Neural cell (in vitro differentiated cells): ENCODE results near the gene TBC1D22B. TPM values are rescaled to one million over a fixed set of nuclear protein-coding genes. Genes with fewer than 3 reads are reported as not detected.

Experiments
- H2AFZ ChIP-seq: fragments of 200-600, 300-800 bp; sonication (generic), shearing (Covaris generic); 2 replicates; pipeline ENCODE4 v1.6.0; 2014; ENCODE audit warnings: low read depth, mild to moderate bottlenecking, antibody characterized with exemption, low read length, moderate library complexity
- H3F3A ChIP-seq: fragments of 200-600 bp; shearing (Covaris generic); 2 replicates; pipeline ENCODE4 v1.6.1; 2016; ENCODE audit warnings: mild to moderate bottlenecking, moderate library complexity, mixed read lengths, antibody characterized with exemption, low read length; ENCODE audit not compliant: insufficient read depth, poor library complexity, severe bottlenecking
- H3K27ac ChIP-seq: fragments of 200-600, 300-800 bp; sonication (generic), shearing (Covaris generic); 2 replicates; pipeline ENCODE4 v1.5.1; 2014; ENCODE audit warnings: mild to moderate bottlenecking, low read length, moderate library complexity
- H3K27me3 ChIP-seq: fragments of 300-800, 200-600 bp; sonication (generic), shearing (Covaris generic); 2 replicates; pipeline ENCODE4 v1.6.0; 2014; ENCODE audit warnings: mild to moderate bottlenecking, low read depth, low read length, moderate library complexity; ENCODE audit not compliant: insufficient read depth
- H3K36me3 ChIP-seq: fragments of 300-800, 200-600 bp; sonication (generic), shearing (Covaris generic); 2 replicates; pipeline ENCODE4 v1.5.1; 2014; ENCODE audit warnings: mild to moderate bottlenecking, antibody characterized with exemption, low read length, moderate library complexity; ENCODE audit not compliant: insufficient read depth
- H3K4me2 ChIP-seq: fragments of 300-800, 200-600 bp; sonication (generic), shearing (Covaris generic); 2 replicates; pipeline ENCODE4 v1.6.0; 2014; ENCODE audit warnings: mild to moderate bottlenecking, low read length
- H3K4me3 ChIP-seq: fragments of 300-800, 200-600 bp; sonication (generic), shearing (Covaris generic); 2 replicates; pipeline ENCODE4 v1.5.1; 2014; ENCODE audit warnings: mild to moderate bottlenecking, low read length, moderate library complexity
- H3K79me2 ChIP-seq: fragments of 200-600 bp; shearing (Covaris generic); replicated peaks from 2 replicates; pipeline ENCODE4 v1.6.0; 2014; ENCODE audit warnings: mild to moderate bottlenecking, low read length, moderate library complexity; ENCODE audit not compliant: insufficient read depth
- H3K9ac ChIP-seq: fragments of 300-800, 200-600 bp; sonication (generic), shearing (Covaris generic); 2 replicates; pipeline ENCODE4 v1.6.1; 2016; ENCODE audit warnings: mild to moderate bottlenecking, low read length, mixed read lengths
- H3K9me2 ChIP-seq: fragments of 200-600 bp; shearing (Covaris generic); 2 replicates; pipeline ENCODE4 v1.6.1; 2016; ENCODE audit warnings: mild to moderate bottlenecking, low read length, mixed read lengths; ENCODE audit not compliant: insufficient read depth
- H3K9me3 ChIP-seq: fragments of 200-600, 300-800 bp; sonication (generic), shearing (Covaris generic); 2 replicates; pipeline ENCODE4 v1.6.1; 2016; ENCODE audit warnings: mild to moderate bottlenecking, mixed run types, low read length, moderate library complexity, mixed read lengths
- H4K20me1 ChIP-seq: fragments of 200-600 bp; shearing (Covaris generic); 2 replicates; pipeline ENCODE4 v1.6.1; 2016; ENCODE audit warnings: mild to moderate bottlenecking, mixed run types; ENCODE audit not compliant: insufficient read depth
- EP300 ChIP-seq: fragments of 450-650 bp; conservative IDR thresholded peaks from 2 replicates; pipeline ENCODE4 v1.6.1; 2014; ENCODE audit warnings: antibody characterized with exemption, mild to moderate bottlenecking, moderate library complexity; ENCODE audit not compliant: poor library complexity, severe bottlenecking
- EZH2 ChIP-seq: fragments of 200-600, 300-800 bp; shearing (Covaris generic), sonication (generic); IDR thresholded peaks from 2 replicates; pipeline ENCODE4 v1.6.1; 2014; ENCODE audit warnings: antibody characterized with exemption, low read length, borderline replicate concordance, mild to moderate bottlenecking; ENCODE audit not compliant: insufficient read depth, poor library complexity, severe bottlenecking
- MXI1 ChIP-seq: fragments of 450-650 bp; conservative IDR thresholded peaks from 2 replicates; pipeline ENCODE4 v1.6.1; 2014; ENCODE audit warnings: antibody characterized with exemption, mild to moderate bottlenecking; ENCODE audit not compliant: poor library complexity, severe bottlenecking
- POLR2AphosphoS5 ChIP-seq: IDR thresholded peaks from 2 replicates; pipeline ENCODE4 v1.6.1; 2012
- RAD21 ChIP-seq: fragments of 450-650 bp; conservative IDR thresholded peaks from 2 replicates; pipeline ENCODE4 v1.6.1; 2014; ENCODE audit warnings: antibody characterized with exemption, mild to moderate bottlenecking, moderate library complexity
- SMC3 ChIP-seq: fragments of 450-650 bp; conservative IDR thresholded peaks from 2 replicates; pipeline ENCODE4 v1.6.1; 2014; ENCODE audit warnings: antibody characterized with exemption, mild to moderate bottlenecking, moderate library complexity; ENCODE audit not compliant: poor library complexity
- TAF1 ChIP-seq: IDR thresholded peaks from 2 replicates; pipeline ENCODE4 v1.6.1; 2012; ENCODE audit warnings: low read depth
- polyA plus RNA-seq: library from polyadenylated mRNA; depleted of rRNA; stranded (reverse); fragments of >200 nt; gene quantifications from 2 replicates; pipeline ENCODE4 v1.2.3, GENCODE V29; 2014
- TF ChIP-seq, protein P1 (sequence below): IDR thresholded peaks from 2 replicates; pipeline ENCODE4 v1.6.1; 2012; ENCODE audit warnings: borderline replicate concordance
- TF ChIP-seq, protein P2 (sequence below): fragments of 450-650 bp; IDR thresholded peaks from 2 replicates; pipeline ENCODE4 v1.5.1; 2014; ENCODE audit warnings: antibody characterized with exemption, mild to moderate bottlenecking, moderate library complexity; ENCODE audit not compliant: poor library complexity, severe bottlenecking

Gene TBC1D22B
- polyA plus RNA-seq, 1 donor from 2014 or later = 10.6 TPM

DNA sequence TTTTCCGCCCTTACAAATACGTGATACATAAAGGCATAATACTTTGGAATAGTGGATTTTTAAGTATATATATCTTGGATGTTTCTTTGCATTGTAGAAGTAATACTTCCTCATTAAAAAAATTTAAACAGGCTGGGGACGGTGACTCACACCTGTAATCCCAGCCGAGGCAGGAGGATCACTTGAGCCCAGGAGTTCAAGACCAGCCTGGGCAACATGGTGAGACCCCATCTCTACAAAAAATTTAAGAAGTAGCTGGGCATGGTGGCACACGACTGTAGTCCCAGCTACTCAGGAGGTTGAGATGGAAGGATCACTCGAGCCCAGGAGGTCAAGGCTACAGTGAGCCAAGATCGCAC lies 57.6 kb downstream of the TBC1D22B start:
- H3K36me3 ChIP-seq = peaks cover 6% of the 10 kb centered on the region

DNA sequence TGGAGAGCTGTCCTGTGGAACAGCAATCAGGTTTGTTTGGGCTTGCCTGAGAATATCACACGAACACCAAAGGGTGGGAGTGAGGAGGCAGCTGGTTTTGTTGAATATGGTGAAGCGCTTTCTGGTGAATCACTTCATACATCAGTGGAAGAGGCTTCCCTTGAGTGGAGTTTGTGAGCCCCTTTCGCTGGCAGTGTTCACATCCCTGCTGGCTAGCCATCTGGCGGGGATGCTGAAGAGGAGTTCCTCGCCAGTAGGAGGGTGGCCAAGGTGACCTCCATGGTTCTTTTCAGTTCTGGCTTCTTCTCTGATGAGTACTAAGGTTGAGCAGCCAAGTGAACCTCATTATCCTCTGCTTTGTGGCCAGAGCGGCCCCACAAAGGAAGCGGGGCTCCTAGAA lies 58.5 kb downstream of the TBC1D22B start:
- no peak overlapping the region for H3K4me2 ChIP-seq
- no peak overlapping the region for H3K4me3 ChIP-seq
- H3K27ac ChIP-seq = no peak overlapping the region
- H3K9me2 ChIP-seq = no peaks in the 10 kb centered on the region
- H3K9me3 ChIP-seq = no peaks in the 10 kb centered on the region
- H4K20me1 ChIP-seq = no peaks in the 10 kb centered on the region
- no peaks in the 10 kb centered on the region for H3K79me2 ChIP-seq
- no peaks in the 10 kb centered on the region for H3F3A ChIP-seq
- no peak overlapping the region for H2AFZ ChIP-seq
- H3K27me3 ChIP-seq = no peaks in the 10 kb centered on the region
- H3K9ac ChIP-seq = no peak overlapping the region
- TF ChIP-seq TAF1 (no peak), RAD21 (no peak), SMC3 (no peak)
- TF ChIP-seq, protein P1, sequence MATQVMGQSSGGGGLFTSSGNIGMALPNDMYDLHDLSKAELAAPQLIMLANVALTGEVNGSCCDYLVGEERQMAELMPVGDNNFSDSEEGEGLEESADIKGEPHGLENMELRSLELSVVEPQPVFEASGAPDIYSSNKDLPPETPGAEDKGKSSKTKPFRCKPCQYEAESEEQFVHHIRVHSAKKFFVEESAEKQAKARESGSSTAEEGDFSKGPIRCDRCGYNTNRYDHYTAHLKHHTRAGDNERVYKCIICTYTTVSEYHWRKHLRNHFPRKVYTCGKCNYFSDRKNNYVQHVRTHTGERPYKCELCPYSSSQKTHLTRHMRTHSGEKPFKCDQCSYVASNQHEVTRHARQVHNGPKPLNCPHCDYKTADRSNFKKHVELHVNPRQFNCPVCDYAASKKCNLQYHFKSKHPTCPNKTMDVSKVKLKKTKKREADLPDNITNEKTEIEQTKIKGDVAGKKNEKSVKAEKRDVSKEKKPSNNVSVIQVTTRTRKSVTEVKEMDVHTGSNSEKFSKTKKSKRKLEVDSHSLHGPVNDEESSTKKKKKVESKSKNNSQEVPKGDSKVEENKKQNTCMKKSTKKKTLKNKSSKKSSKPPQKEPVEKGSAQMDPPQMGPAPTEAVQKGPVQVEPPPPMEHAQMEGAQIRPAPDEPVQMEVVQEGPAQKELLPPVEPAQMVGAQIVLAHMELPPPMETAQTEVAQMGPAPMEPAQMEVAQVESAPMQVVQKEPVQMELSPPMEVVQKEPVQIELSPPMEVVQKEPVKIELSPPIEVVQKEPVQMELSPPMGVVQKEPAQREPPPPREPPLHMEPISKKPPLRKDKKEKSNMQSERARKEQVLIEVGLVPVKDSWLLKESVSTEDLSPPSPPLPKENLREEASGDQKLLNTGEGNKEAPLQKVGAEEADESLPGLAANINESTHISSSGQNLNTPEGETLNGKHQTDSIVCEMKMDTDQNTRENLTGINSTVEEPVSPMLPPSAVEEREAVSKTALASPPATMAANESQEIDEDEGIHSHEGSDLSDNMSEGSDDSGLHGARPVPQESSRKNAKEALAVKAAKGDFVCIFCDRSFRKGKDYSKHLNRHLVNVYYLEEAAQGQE = no peak
- H3K36me3 ChIP-seq = peaks cover 6% of the 10 kb centered on the region

More for the DNA sequence above, 57.6 kb downstream of the TBC1D22B start:
- Histone ChIP-seq H3K4me3 (no peak overlapping the region), H4K20me1 (no peaks in the 10 kb centered on the region), H3K27ac (no peak overlapping the region), H3K27me3 (no peaks in the 10 kb centered on the region), H3K9ac (no peak overlapping the region), H3K9me2 (no peaks in the 10 kb centered on the region), H2AFZ (no peak overlapping the region), H3K9me3 (no peaks in the 10 kb centered on the region), H3K79me2 (no peaks in the 10 kb centered on the region), H3K4me2 (no peak overlapping the region), H3F3A (no peaks in the 10 kb centered on the region)
- TF ChIP-seq POLR2AphosphoS5 (no peak), EZH2 (no peak), MXI1 (no peak), TAF1 (no peak), RAD21 (no peak), SMC3 (no peak), EP300 (no peak)
- TF ChIP-seq, protein P2, sequence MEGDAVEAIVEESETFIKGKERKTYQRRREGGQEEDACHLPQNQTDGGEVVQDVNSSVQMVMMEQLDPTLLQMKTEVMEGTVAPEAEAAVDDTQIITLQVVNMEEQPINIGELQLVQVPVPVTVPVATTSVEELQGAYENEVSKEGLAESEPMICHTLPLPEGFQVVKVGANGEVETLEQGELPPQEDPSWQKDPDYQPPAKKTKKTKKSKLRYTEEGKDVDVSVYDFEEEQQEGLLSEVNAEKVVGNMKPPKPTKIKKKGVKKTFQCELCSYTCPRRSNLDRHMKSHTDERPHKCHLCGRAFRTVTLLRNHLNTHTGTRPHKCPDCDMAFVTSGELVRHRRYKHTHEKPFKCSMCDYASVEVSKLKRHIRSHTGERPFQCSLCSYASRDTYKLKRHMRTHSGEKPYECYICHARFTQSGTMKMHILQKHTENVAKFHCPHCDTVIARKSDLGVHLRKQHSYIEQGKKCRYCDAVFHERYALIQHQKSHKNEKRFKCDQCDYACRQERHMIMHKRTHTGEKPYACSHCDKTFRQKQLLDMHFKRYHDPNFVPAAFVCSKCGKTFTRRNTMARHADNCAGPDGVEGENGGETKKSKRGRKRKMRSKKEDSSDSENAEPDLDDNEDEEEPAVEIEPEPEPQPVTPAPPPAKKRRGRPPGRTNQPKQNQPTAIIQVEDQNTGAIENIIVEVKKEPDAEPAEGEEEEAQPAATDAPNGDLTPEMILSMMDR = no peak
- TF ChIP-seq, protein P1 = no peak
